ENCODE data around the gene HES2. TPM values are rescaled to one million over a fixed set of nuclear protein-coding genes. Genes with fewer than 3 reads are reported as not detected.

The HES2 gene
- total and polyA plus RNA-seq, 9 of the 15 experiments (the other 6 are each of a cell fraction or from before 2014, with no cell fraction given) = 0.05 to 0.18 (median 0.07) TPM; not detected in 4

- peak; percentile 23; the same call in 1 of the 2 replicates for TF ChIP-seq CEBPB (tag; IDR thresholded peaks at IDR 0.05)
- TF ChIP-seq, protein P1, sequence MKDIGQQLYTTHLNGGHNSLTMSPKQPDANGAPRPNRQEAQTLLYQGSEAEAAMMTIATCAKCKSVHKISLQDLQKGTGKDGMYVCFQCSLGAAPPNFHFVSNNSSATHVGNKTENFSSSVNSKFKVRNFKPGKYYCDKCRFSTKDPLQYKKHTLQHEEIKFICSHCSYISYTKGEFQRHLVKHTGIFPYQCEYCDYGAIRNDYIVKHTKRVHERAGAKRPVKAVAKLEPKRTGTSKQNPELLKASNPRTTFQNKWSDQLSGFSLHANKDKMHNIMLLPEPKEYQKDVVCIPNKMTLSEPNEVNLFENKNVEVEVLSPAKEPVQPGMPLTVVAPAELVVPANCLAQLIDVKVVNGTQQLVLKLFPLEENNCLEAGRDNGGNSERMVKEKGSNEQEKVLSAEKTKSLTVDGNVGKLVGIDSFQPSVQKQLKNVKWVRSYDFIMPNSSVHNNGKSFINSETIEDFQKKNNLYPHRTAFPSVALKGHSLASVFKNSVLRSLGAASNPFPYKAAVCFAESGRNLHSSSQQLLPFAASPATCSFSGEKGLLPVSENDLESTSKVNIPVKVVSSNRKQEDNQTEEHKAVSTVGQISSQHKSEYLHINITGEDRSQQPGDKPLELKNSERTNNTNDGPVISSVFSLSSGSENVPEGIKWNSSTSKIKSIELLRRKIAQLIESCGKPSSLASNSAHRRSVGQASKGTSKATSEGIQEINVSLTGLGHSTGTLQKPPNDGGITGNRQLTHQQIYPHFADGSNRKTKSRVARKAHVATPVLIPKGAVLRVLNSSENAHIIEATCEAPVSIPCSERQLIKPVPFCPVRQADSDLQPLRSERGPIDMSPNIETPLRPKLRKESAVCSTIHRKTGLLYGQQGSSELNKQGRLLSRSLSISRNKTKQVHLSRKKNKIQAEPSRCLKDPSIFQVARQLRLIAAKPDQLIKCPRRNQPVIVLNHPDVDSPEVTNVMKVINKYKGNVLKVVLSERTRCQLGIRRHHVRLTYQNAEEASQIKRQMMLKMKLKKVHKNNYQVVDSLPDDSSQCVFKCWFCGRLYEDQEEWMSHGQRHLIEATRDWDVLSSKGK (CRISPR knock-in tag; IDR thresholded peaks at IDR 0.05) = no peak
- Histone ChIP-seq H3K36me3 (ENCODE audit: control insufficient read depth, insufficient read depth, low read length) (no peaks in the 10 kb centered on the region), H3K4me3 (no peak overlapping the region), H3K9me1 (ENCODE audit: control insufficient read depth, insufficient read depth, low read length) (no peaks in the 10 kb centered on the region), H3K9ac (ENCODE audit: insufficient read depth in 1 of 2, low read depth in 2 of 2, low read length in 2 of 2) (no peak overlapping the region), H4K20me1 (replicated peaks; ENCODE audit: control insufficient read depth, insufficient read depth, low read length) (peaks cover 5% of the 10 kb centered on the region; the same call in 1 of the 2 replicates), H3K79me2 (ENCODE audit: control insufficient read depth, insufficient read depth, low read length) (no peaks in the 10 kb centered on the region), H3K9me3 (replicated peaks; ENCODE audit: control insufficient read depth, insufficient read depth, low read depth, low read length) (no peaks in the 10 kb centered on the region), H3K27me3 (ENCODE audit: control insufficient read depth in 2 of 2, insufficient read depth in 2 of 2, low read length in 2 of 2) (peaks cover 55 to 85% of the 10 kb centered on the region in 2 experiments), H3K27ac (ENCODE audit: extremely low read depth, low read depth, low read length) (no peak overlapping the region), H2AFZ (ENCODE audit: low read depth, low read length) (no peak overlapping the region), H3K4me1 (replicated peaks in 1 of 2; ENCODE audit: control insufficient read depth in 2 of 2, insufficient read depth in 2 of 2, low read length in 2 of 2) (peaks cover 2 to 21% of the 10 kb centered on the region in 2 experiments; a peak in 4 of 5 replicates), H3K4me2 (ENCODE audit: insufficient read depth, low read length) (no peak overlapping the region)
- ATAC-seq (no peak), FAIRE-seq (no peak), DNase-seq (ENCODE audit: extremely low read depth in 1 of 4, low spot score in 3 of 4) (no peak)
- in situ Hi-C loops (cut with MboI) = loop anchor here (5.0 kb wide), 1 partner anchor 57 kb away; no protein-coding TSS in a partner anchor
- CTCF ChIA-PET (ENCODE audit: low intra/inter-chr PET ratio) = interaction anchor here (0.6 kb wide), 1 partner anchor 356 kb away, joined by 4 read pairs; no protein-coding TSS in a partner anchor
- POLR2A ChIA-PET = interaction anchor here (0.9 to 1.9 kb wide), 6 partner anchors 8 to 466 kb away, joined by 3 to 8 read pairs (median 3); no protein-coding TSS in a partner anchor
- intact Hi-C loops (cut with micrococcal nuclease) = no loop called here
- WGBS (ENCODE audit: insufficient coverage, low coverage, missing lambda C conversion rate) = 8% methylated on average over 17 of the region's 17 CpGs
- BruUV-seq (replicated peaks) = no TSS peak
Observed at GRCh38 chr1:6414881-6415626, 4.7 kb downstream of the HES2 start.

Measured in K562 (cell line).